ENCODE results near the gene NOTCH4.

- TF ChIP-seq POLR2A (IDR thresholded peaks at IDR 0.05; ENCODE audit: extremely low read depth, insufficient read length) (no peak), CTCF (IDR thresholded peaks at IDR 0.05; ENCODE audit: low read depth, low read length) (no peak), MYC (IDR thresholded peaks at IDR 0.05; ENCODE audit: low read depth, low read length) (no peak), MAX (IDR thresholded peaks at IDR 0.05; ENCODE audit: low read depth, low read length) (no peak)
Measured at GRCh38 chr6:32183483-32184083, 40.3 kb downstream of the NOTCH4 start.
